ENCODE measurements around the gene NINJ2. TPM values are rescaled to one million over a fixed set of nuclear protein-coding genes. Genes with fewer than 3 reads are reported as not detected.

NINJ2 gene
- total RNA-seq, 4 donors from 2014 or later, result 3.8 to 8.3 (median 5.2) TPM; not detected in 1

GRCh38 chr12:678747-679712 is 15.8 kb upstream of the NINJ2 start:
- DNase-seq, result no peak
- no peak overlapping the region for H3K4me3 ChIP-seq
- no peaks in the 10 kb centered on the region for H3K9me3 ChIP-seq
- no peak overlapping the region for H3K27ac ChIP-seq
- no peaks in the 10 kb centered on the region for H3K36me3 ChIP-seq
- peaks cover 0 to 2% (median 0%) of the 10 kb centered on the region in 4 donors for H3K4me1 ChIP-seq
- H3K27me3 ChIP-seq, result no peaks in the 10 kb centered on the region
- TF ChIP-seq CTCF (IDR thresholded peaks at IDR 0.05), result no peak
- TF ChIP-seq POLR2A (IDR thresholded peaks at IDR 0.05), result no peak

GRCh38 chr12:675562-675961 is 12.3 kb upstream of the NINJ2 start:
- no peaks in the 10 kb centered on the region for H3K27me3 ChIP-seq
- H3K36me3 ChIP-seq, result no peaks in the 10 kb centered on the region
- DNase-seq, result no peak
- TF ChIP-seq POLR2A (IDR thresholded peaks at IDR 0.05) (no peak), CTCF (IDR thresholded peaks at IDR 0.05) (no peak)
- H3K4me1 ChIP-seq, result peaks cover 0 to 6% (median 2%) of the 10 kb centered on the region in 4 donors
- H3K9me3 ChIP-seq, result no peaks in the 10 kb centered on the region
- H3K27ac ChIP-seq, result no peak overlapping the region
- no peak overlapping the region for H3K4me3 ChIP-seq

GRCh38 chr12:674272-674781 is 11.1 kb upstream of the NINJ2 start:
- Histone ChIP-seq H3K27me3 (no peaks in the 10 kb centered on the region), H3K27ac (peak overlapping the region in 2 of 4 donors; percentile 20 to 59), H3K9me3 (no peaks in the 10 kb centered on the region), H3K36me3 (no peaks in the 10 kb centered on the region), H3K4me1 (peaks cover 0 to 6% (median 2%) of the 10 kb centered on the region in 4 donors), H3K4me3 (no peak overlapping the region)
- DNase-seq, result peak in 2 of 3 donors; percentile 48 to 61
- TF ChIP-seq POLR2A (IDR thresholded peaks at IDR 0.05), result no peak
- TF ChIP-seq CTCF (IDR thresholded peaks at IDR 0.05), result no peak

GRCh38 chr12:673849-674248 is 10.6 kb upstream of the NINJ2 start:
- no peaks in the 10 kb centered on the region for H3K27me3 ChIP-seq
- no peaks in the 10 kb centered on the region for H3K36me3 ChIP-seq
- no peak for DNase-seq
- peak overlapping the region in 1 of 4 donors; percentile 6 for H3K4me3 ChIP-seq
- no peak for TF ChIP-seq POLR2A (IDR thresholded peaks at IDR 0.05)
- TF ChIP-seq CTCF (IDR thresholded peaks at IDR 0.05), result no peak
- H3K4me1 ChIP-seq, result peaks cover 0 to 6% (median 2%) of the 10 kb centered on the region in 4 donors
- H3K9me3 ChIP-seq, result no peaks in the 10 kb centered on the region
- H3K27ac ChIP-seq, result peak overlapping the region in 2 of 4 donors; percentile 20 to 59

GRCh38 chr12:669576-669945 is 6.3 kb upstream of the NINJ2 start:
- no peak for DNase-seq
- no peaks in the 10 kb centered on the region for H3K9me3 ChIP-seq
- TF ChIP-seq POLR2A (IDR thresholded peaks at IDR 0.05), result no peak
- no peak for TF ChIP-seq CTCF (IDR thresholded peaks at IDR 0.05)
- H3K4me1 ChIP-seq, result peaks cover 0 to 10% (median 2%) of the 10 kb centered on the region in 4 donors
- no peak overlapping the region for H3K27ac ChIP-seq
- no peak overlapping the region for H3K4me3 ChIP-seq
- H3K27me3 ChIP-seq, result no peaks in the 10 kb centered on the region
- H3K36me3 ChIP-seq, result no peaks in the 10 kb centered on the region
